CD4-positive, alpha-beta T cell (primary cell): ENCODE results near the gene E2F4. TPM values are rescaled to one million over a fixed set of nuclear protein-coding genes. Genes with fewer than 3 reads are reported as not detected.

ENCODE experiments used
- ATAC-seq: fragments of 200-7000 bp; cut with Tn5 transposase; one replicate; pipeline ENCODE4 v1.10.0; 2022; ENCODE audit warnings: mild to moderate bottlenecking; ENCODE audit not compliant: poor library complexity
- CTCF ChIA-PET: fragments of 350-600 bp; sonication (Branson Sonifier 250); formaldehyde crosslinking; loops from one replicate; lab custom pipeline; 2021; ENCODE audit warnings: antibody characterized with exemption, inconsistent platforms; lab: Charles Lee
- POLR2A ChIA-PET: fragments of 350-600 bp; sonication (Branson Sonifier 250); formaldehyde crosslinking; loops from one replicate; lab custom pipeline; 2021; ENCODE audit warnings: antibody characterized with exemption, inconsistent platforms; lab: Charles Lee
- DNase-seq, 14 experiments: peaks; one replicate each; pipeline ENCODE4 v3.0.0-alpha.2; 2013 to 2020; ENCODE audit warnings: mixed read lengths in 2 of 14
- H3K27ac ChIP-seq, 2 donors: one replicate each; pipeline versions ENCODE4 v1.5.1 to v1.7.0; 2013; ENCODE audit warnings: low read length in 2 of 2, low read depth in 1 of 2, mild to moderate bottlenecking in 1 of 2
- H3K27me3 ChIP-seq, 2 experiments: 1 replicate in 1 of 2; 2 replicates in 1 of 2; pipeline versions ENCODE4 v1.6.1 to v1.7.0; 2013; ENCODE audit warnings: low read length in 2 of 2, control low read depth in 1 of 2, mild to moderate bottlenecking in 1 of 2, moderate library complexity in 1 of 2; ENCODE audit not compliant: insufficient read depth in 2 of 2, control insufficient read depth in 1 of 2
- H3K36me3 ChIP-seq: one replicate; pipeline ENCODE4 v1.6.1; 2013; ENCODE audit warnings: low read length, control low read depth; ENCODE audit not compliant: insufficient read depth
- H3K4me1 ChIP-seq: one replicate; pipeline ENCODE4 v1.6.1; 2013; ENCODE audit warnings: low read length, control low read depth; ENCODE audit not compliant: insufficient read depth
- H3K4me3 ChIP-seq: one replicate; pipeline ENCODE4 v1.5.1; 2013; ENCODE audit warnings: mild to moderate bottlenecking, low read length, moderate library complexity
- H3K9me3 ChIP-seq, 2 experiments: 1 replicate in 1 of 2; 2 replicates in 1 of 2; pipeline versions ENCODE4 v1.6.1 to v1.7.0; 2013; ENCODE audit warnings: low read length in 2 of 2, mild to moderate bottlenecking in 2 of 2, control low read depth in 1 of 2, moderate library complexity in 1 of 2; ENCODE audit not compliant: control insufficient read depth in 1 of 2, insufficient read depth in 1 of 2
- H3K27ac Mint-ChIP-seq: one replicate; pipeline ENCODE4 v1.8.0; 2020; ENCODE audit warnings: mixed read lengths
- H3K27me3 Mint-ChIP-seq: one replicate; pipeline ENCODE4 v1.8.0; 2021; ENCODE audit warnings: mixed read lengths
- H3K36me3 Mint-ChIP-seq: one replicate; pipeline ENCODE4 v1.8.0; 2021; ENCODE audit warnings: low read depth, mixed read lengths
- H3K4me1 Mint-ChIP-seq: one replicate; pipeline ENCODE4 v1.8.0; 2021; ENCODE audit warnings: low read depth, mixed read lengths
- H3K4me3 Mint-ChIP-seq: one replicate; pipeline ENCODE4 v1.8.0; 2020; ENCODE audit warnings: mild to moderate bottlenecking, mixed read lengths
- H3K9me3 Mint-ChIP-seq: one replicate; pipeline ENCODE4 v1.8.0; 2020; ENCODE audit warnings: mixed read lengths
- CTCF ChIP-seq: fragments of 200-600 bp; IDR thresholded peaks from one replicate; pipeline ENCODE4 v1.8.0; 2022; ENCODE audit warnings: antibody characterized with exemption, mild to moderate bottlenecking
- intact Hi-C, 2 experiments: fragments of 100-400 bp; cut with DNase I in 1 of 2; cut with micrococcal nuclease in 1 of 2; formaldehyde crosslinking; loops; one replicate each; pipeline versions ENCODE4 v1.15.1 to v1.9.0; 2023 to 2025; cut with DNase I, micrococcal nuclease
- total RNA-seq, 174 experiments: library from RNA in 2 of 174; stranded (reverse) in 2 of 174; gene quantifications; one replicate each; pipeline ENCODE4 v1.2.3 and lab custom pipeline; 2021 to 2026

The E2F4 gene
- total RNA-seq, 2 experiments from 2014 or later: 50.9 to 56.1 TPM

GRCh38 chr16:67206838-67207248 lies 14.9 kb downstream of the E2F4 start:
- intact Hi-C loops: no loop called here
- ATAC-seq (no peak), DNase-seq (no peak)
- no peaks in the 10 kb centered on the region for H3K4me1 Mint-ChIP-seq
- H3K27me3 ChIP-seq: no peaks in the 10 kb centered on the region
- H3K4me3 ChIP-seq: no peak overlapping the region
- H3K9me3 Mint-ChIP-seq: no peaks in the 10 kb centered on the region
- CTCF ChIA-PET: interaction anchor here (1.3 kb wide), 1 partner anchor 253 kb away, joined by 3 read pairs; no protein-coding TSS in a partner anchor
- H3K27ac Mint-ChIP-seq: no peak overlapping the region
- no peak for TF ChIP-seq CTCF
- POLR2A ChIA-PET: no interaction called here
- no peaks in the 10 kb centered on the region for H3K9me3 ChIP-seq
- H3K4me1 ChIP-seq: no peaks in the 10 kb centered on the region
- H3K36me3 Mint-ChIP-seq: peaks cover 19% of the 10 kb centered on the region
- no peaks in the 10 kb centered on the region for H3K27me3 Mint-ChIP-seq
- H3K4me3 Mint-ChIP-seq: no peak overlapping the region
- peaks cover 36% of the 10 kb centered on the region for H3K36me3 ChIP-seq
- no peak overlapping the region for H3K27ac ChIP-seq

- no peak for TF ChIP-seq CTCF
- Mint-ChIP-seq H3K36me3 (peaks cover 15% of the 10 kb centered on the region), H3K4me3 (no peak overlapping the region), H3K27ac (no peak overlapping the region), H3K4me1 (no peaks in the 10 kb centered on the region), H3K27me3 (no peaks in the 10 kb centered on the region), H3K9me3 (no peaks in the 10 kb centered on the region)
- ATAC-seq: no peak
- Histone ChIP-seq H3K9me3 (no peaks in the 10 kb centered on the region), H3K4me3 (no peak overlapping the region), H3K27me3 (no peaks in the 10 kb centered on the region), H3K4me1 (no peaks in the 10 kb centered on the region), H3K36me3 (peaks cover 30% of the 10 kb centered on the region), H3K27ac (no peak overlapping the region)
- CTCF ChIA-PET: interaction anchor here (1.3 kb wide), 1 partner anchor 253 kb away, joined by 3 read pairs; no protein-coding TSS in a partner anchor
- no peak for DNase-seq
- POLR2A ChIA-PET: no interaction called here
- intact Hi-C loops: no loop called here
Observed at GRCh38 chr16:67207249-67208091, 15.5 kb downstream of the E2F4 start.

- no peak overlapping the region for H3K27ac ChIP-seq
- intact Hi-C loops: no loop called here
- no peak for ATAC-seq
Observed at GRCh38 chr16:67208154-67208896, 16.4 kb downstream of the E2F4 start.

More at GRCh38 chr16:67208154-67208896, 16.4 kb downstream of the E2F4 start:
- Histone ChIP-seq H3K4me1 (no peaks in the 10 kb centered on the region), H3K9me3 (no peaks in the 10 kb centered on the region), H3K27me3 (no peaks in the 10 kb centered on the region), H3K36me3 (peaks cover 23% of the 10 kb centered on the region), H3K4me3 (no peak overlapping the region)
- H3K27ac Mint-ChIP-seq: no peak overlapping the region
- ChIA-PET CTCF (interaction anchor here (0.6 to 1.3 kb wide), 2 partner anchors 11 to 254 kb away, joined by 3 to 4 read pairs; no protein-coding TSS in a partner anchor), POLR2A (interaction anchor here (0.7 kb wide), 1 partner anchor 1064 kb away, joined by 3 read pairs; no protein-coding TSS in a partner anchor)
- no peak for DNase-seq
- no peaks in the 10 kb centered on the region for H3K9me3 Mint-ChIP-seq
- no peak for TF ChIP-seq CTCF
- no peak overlapping the region for H3K4me3 Mint-ChIP-seq
- no peaks in the 10 kb centered on the region for H3K4me1 Mint-ChIP-seq
- peaks cover 11% of the 10 kb centered on the region for H3K36me3 Mint-ChIP-seq
- H3K27me3 Mint-ChIP-seq: no peaks in the 10 kb centered on the region
